WTC11 (cell line): ENCODE results near the gene PLCH2. TPM values are rescaled to one million over a fixed set of nuclear protein-coding genes. Genes with fewer than 3 reads are reported as not detected.

Experiments
- ATAC-seq: fragments of 200-7000 bp; cut with Tn5 transposase; 2 replicates; pipeline ENCODE4 v1.10.0; 2021; ENCODE audit warnings: mild to moderate bottlenecking, moderate library complexity
- CTCF ChIA-PET: fragments of 300-600 bp; sonication (Branson Sonifier 250); formaldehyde crosslinking; loops from one replicate; lab custom pipeline; 2021; ENCODE audit warnings: antibody characterized with exemption; lab: Charles Lee
- POLR2A ChIA-PET: fragments of 350-600 bp; sonication (Branson Sonifier 250); formaldehyde crosslinking; loops from one replicate; lab custom pipeline; 2021; ENCODE audit warnings: antibody characterized with exemption; lab: Charles Lee
- DNase-seq: peaks from one replicate; pipeline ENCODE4 v3.0.0; 2021; ENCODE audit warnings: low spot score
- H3K27ac Mint-ChIP-seq: 2 replicates; pipeline ENCODE4 v1.8.0; 2021; ENCODE audit warnings: mixed read lengths
- H3K27me3 Mint-ChIP-seq: 2 replicates; pipeline ENCODE4 v1.8.0; 2021; ENCODE audit warnings: low read depth, mild to moderate bottlenecking, moderate library complexity, mixed read lengths
- H3K36me3 Mint-ChIP-seq: 2 replicates; pipeline ENCODE4 v1.8.0; 2021; ENCODE audit warnings: mixed read lengths
- H3K4me1 Mint-ChIP-seq: 2 replicates; pipeline ENCODE4 v1.8.0; 2022; ENCODE audit warnings: mixed read lengths
- H3K4me3 Mint-ChIP-seq: 2 replicates; pipeline ENCODE4 v1.8.0; 2021; ENCODE audit warnings: mild to moderate bottlenecking, moderate library complexity, mixed read lengths
- H3K9me3 Mint-ChIP-seq: 2 replicates; pipeline ENCODE4 v1.8.0; 2021; ENCODE audit warnings: mixed read lengths
- ATF2 ChIP-seq: sonication (generic); formaldehyde crosslinking; IDR thresholded peaks from 2 replicates; pipeline ENCODE4 v1.8.1; 2022; ENCODE audit warnings: low read depth, missing genetic modification reagents, borderline replicate concordance
- E2F1 ChIP-seq: sonication (generic); formaldehyde crosslinking; IDR thresholded peaks from 2 replicates; pipeline ENCODE4 v1.8.0; 2022; ENCODE audit warnings: mild to moderate bottlenecking, missing genetic modification reagents
- EMX1 ChIP-seq: fragments of 250-450 bp; sonication (Bioruptor Pico); IDR thresholded peaks from 2 replicates; pipeline ENCODE4 v1.8.0; 2021; ENCODE audit warnings: mild to moderate bottlenecking
- GABPB1 ChIP-seq: sonication (generic); formaldehyde crosslinking; IDR thresholded peaks from 2 replicates; pipeline ENCODE4 v1.8.1; 2023; ENCODE audit warnings: mild to moderate bottlenecking, missing genetic modification reagents
- HMGA2 ChIP-seq: fragments of 250-450 bp; sonication (Bioruptor Pico); IDR thresholded peaks from 2 replicates; pipeline ENCODE4 v1.4.0; 2021; ENCODE audit warnings: mild to moderate bottlenecking, moderate library complexity
- HMGXB4 ChIP-seq: sonication (generic); formaldehyde crosslinking; IDR thresholded peaks from 2 replicates; pipeline ENCODE4 v1.8.1; 2023; ENCODE audit warnings: mild to moderate bottlenecking, moderate library complexity, missing genetic modification reagents
- KAT7 ChIP-seq: sonication (generic); formaldehyde crosslinking; IDR thresholded peaks from 2 replicates; pipeline ENCODE4 v1.8.1; 2023; ENCODE audit warnings: missing genetic modification reagents, mild to moderate bottlenecking, borderline replicate concordance
- TEAD1 ChIP-seq: sonication (generic); formaldehyde crosslinking; IDR thresholded peaks from 2 replicates; pipeline ENCODE4 v1.8.0; 2022; ENCODE audit warnings: mild to moderate bottlenecking, missing genetic modification reagents
- ZNF219 ChIP-seq: sonication (generic); formaldehyde crosslinking; IDR thresholded peaks from 2 replicates; pipeline ENCODE4 v1.8.0; 2023; ENCODE audit warnings: missing genetic modification reagents, mild to moderate bottlenecking, borderline replicate concordance
- ZNF232 ChIP-seq: sonication (generic); formaldehyde crosslinking; IDR thresholded peaks from 2 replicates; pipeline ENCODE4 v1.8.0; 2022; ENCODE audit warnings: mild to moderate bottlenecking, missing genetic modification reagents
- ZSCAN18 ChIP-seq: fragments of 250-450 bp; sonication (Bioruptor Pico); IDR thresholded peaks from 2 replicates; pipeline ENCODE4 v2.1.2; 2022; ENCODE audit warnings: mild to moderate bottlenecking, moderate library complexity
- total RNA-seq: library from RNA; stranded (reverse); gene quantifications from 3 replicates; pipeline ENCODE4 v1.2.3, GENCODE V29; 2021
- TF ChIP-seq, protein P1 (sequence below): fragments of 250-450 bp; sonication (Bioruptor Pico); IDR thresholded peaks from 2 replicates; pipeline ENCODE4 v1.9.0; 2021; ENCODE audit warnings: mild to moderate bottlenecking, borderline replicate concordance
- TF ChIP-seq, protein P2 (sequence below): sonication (generic); formaldehyde crosslinking; conservative IDR thresholded peaks from 2 replicates; pipeline ENCODE4 v1.8.1; 2023; ENCODE audit warnings: mild to moderate bottlenecking, low read depth, missing genetic modification reagents, moderate library complexity
- TF ChIP-seq, protein P3 (sequence below): sonication (generic); formaldehyde crosslinking; IDR thresholded peaks from 2 replicates; pipeline ENCODE4 v1.8.0; 2022; ENCODE audit warnings: mild to moderate bottlenecking, missing genetic modification reagents

Gene PLCH2
- total RNA-seq, 1 experiment from 2014 or later = 0.17 TPM

DNA sequence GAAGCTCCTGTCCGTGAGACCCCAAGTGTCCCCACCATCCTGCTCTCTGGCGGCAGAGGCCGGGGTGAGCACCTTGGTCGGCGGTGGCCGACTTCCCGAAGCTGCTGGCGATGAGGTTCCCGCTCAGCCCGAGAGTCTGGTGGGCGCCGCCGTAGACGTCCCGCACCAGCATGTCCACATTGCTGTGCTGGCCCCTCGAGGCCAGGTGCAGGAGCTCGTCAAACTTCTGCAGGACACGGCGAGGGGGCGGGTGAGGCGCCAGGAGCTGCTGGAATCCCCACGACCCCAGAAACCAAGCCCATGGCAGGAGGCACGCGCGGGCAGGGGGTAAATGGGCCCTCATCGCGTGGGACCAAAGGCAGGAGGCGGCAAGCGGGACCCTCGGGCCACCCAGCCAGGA is 43.6 kb downstream of the PLCH2 start:
- ChIA-PET POLR2A (no interaction called here), CTCF (interaction anchor here (1.3 kb wide), 1 partner anchor 90 kb away, joined by 3 read pairs; no protein-coding TSS in a partner anchor)
- peaks cover 19% of the 10 kb centered on the region for H3K36me3 Mint-ChIP-seq
- H3K4me1 Mint-ChIP-seq = peaks cover 10% of the 10 kb centered on the region
- H3K9me3 Mint-ChIP-seq = no peaks in the 10 kb centered on the region
- no peak overlapping the region for H3K27ac Mint-ChIP-seq
- ATAC-seq (no peak), DNase-seq (no peak)
- TF ChIP-seq ZNF232 (no peak), TEAD1 (no peak), ZSCAN18 (CRISPR knock-in tag) (no peak), HMGXB4 (no peak), E2F1 (no peak), GABPB1 (CRISPR knock-in tag) (no peak), HMGA2 (CRISPR knock-in tag) (no peak), ZNF219 (CRISPR knock-in tag) (no peak), EMX1 (no peak), ATF2 (CRISPR knock-in tag) (no peak), KAT7 (CRISPR knock-in tag) (no peak)
- TF ChIP-seq, protein P1, sequence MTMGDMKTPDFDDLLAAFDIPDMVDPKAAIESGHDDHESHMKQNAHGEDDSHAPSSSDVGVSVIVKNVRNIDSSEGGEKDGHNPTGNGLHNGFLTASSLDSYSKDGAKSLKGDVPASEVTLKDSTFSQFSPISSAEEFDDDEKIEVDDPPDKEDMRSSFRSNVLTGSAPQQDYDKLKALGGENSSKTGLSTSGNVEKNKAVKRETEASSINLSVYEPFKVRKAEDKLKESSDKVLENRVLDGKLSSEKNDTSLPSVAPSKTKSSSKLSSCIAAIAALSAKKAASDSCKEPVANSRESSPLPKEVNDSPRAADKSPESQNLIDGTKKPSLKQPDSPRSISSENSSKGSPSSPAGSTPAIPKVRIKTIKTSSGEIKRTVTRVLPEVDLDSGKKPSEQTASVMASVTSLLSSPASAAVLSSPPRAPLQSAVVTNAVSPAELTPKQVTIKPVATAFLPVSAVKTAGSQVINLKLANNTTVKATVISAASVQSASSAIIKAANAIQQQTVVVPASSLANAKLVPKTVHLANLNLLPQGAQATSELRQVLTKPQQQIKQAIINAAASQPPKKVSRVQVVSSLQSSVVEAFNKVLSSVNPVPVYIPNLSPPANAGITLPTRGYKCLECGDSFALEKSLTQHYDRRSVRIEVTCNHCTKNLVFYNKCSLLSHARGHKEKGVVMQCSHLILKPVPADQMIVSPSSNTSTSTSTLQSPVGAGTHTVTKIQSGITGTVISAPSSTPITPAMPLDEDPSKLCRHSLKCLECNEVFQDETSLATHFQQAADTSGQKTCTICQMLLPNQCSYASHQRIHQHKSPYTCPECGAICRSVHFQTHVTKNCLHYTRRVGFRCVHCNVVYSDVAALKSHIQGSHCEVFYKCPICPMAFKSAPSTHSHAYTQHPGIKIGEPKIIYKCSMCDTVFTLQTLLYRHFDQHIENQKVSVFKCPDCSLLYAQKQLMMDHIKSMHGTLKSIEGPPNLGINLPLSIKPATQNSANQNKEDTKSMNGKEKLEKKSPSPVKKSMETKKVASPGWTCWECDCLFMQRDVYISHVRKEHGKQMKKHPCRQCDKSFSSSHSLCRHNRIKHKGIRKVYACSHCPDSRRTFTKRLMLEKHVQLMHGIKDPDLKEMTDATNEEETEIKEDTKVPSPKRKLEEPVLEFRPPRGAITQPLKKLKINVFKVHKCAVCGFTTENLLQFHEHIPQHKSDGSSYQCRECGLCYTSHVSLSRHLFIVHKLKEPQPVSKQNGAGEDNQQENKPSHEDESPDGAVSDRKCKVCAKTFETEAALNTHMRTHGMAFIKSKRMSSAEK (CRISPR knock-in tag) = no peak
- TF ChIP-seq, protein P2, sequence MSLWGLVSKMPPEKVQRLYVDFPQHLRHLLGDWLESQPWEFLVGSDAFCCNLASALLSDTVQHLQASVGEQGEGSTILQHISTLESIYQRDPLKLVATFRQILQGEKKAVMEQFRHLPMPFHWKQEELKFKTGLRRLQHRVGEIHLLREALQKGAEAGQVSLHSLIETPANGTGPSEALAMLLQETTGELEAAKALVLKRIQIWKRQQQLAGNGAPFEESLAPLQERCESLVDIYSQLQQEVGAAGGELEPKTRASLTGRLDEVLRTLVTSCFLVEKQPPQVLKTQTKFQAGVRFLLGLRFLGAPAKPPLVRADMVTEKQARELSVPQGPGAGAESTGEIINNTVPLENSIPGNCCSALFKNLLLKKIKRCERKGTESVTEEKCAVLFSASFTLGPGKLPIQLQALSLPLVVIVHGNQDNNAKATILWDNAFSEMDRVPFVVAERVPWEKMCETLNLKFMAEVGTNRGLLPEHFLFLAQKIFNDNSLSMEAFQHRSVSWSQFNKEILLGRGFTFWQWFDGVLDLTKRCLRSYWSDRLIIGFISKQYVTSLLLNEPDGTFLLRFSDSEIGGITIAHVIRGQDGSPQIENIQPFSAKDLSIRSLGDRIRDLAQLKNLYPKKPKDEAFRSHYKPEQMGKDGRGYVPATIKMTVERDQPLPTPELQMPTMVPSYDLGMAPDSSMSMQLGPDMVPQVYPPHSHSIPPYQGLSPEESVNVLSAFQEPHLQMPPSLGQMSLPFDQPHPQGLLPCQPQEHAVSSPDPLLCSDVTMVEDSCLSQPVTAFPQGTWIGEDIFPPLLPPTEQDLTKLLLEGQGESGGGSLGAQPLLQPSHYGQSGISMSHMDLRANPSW (CRISPR knock-in tag) = no peak
- TF ChIP-seq, protein P3, sequence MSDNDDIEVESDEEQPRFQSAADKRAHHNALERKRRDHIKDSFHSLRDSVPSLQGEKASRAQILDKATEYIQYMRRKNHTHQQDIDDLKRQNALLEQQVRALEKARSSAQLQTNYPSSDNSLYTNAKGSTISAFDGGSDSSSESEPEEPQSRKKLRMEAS = no peak
- H3K4me3 Mint-ChIP-seq = no peak overlapping the region
- no peaks in the 10 kb centered on the region for H3K27me3 Mint-ChIP-seq
